K562 (cell line): ENCODE results near the gene COMMD1. TPM values are rescaled to one million over a fixed set of nuclear protein-coding genes. Genes with fewer than 3 reads are reported as not detected.

Experiments
- ATAC-seq: fragments of 200-7000 bp; cut with Tn5 transposase; 3 replicates; pipeline ENCODE4 v1.9.1; 2020; ENCODE audit warnings: moderate library complexity
- BruUV-seq: library from RNA; stranded (reverse); fragments of 400-500 nt; replicated peaks from 2 replicates; lab custom pipeline; 2021; lab: Mats Ljungman, UMichigan
- CTCF ChIA-PET: fragments of 300-600 bp; formaldehyde crosslinking; extraction: SDS; loops from one replicate; lab custom pipeline; 2021; ENCODE audit warnings: low intra/inter-chr PET ratio; lab: Yijun Ruan, JAX
- POLR2A ChIA-PET: fragments of 300-600, 350-650 bp; sonication (Branson Sonifier 250); formaldehyde crosslinking; extraction: SDS; loops from one replicate; lab custom pipeline; 2021; ENCODE audit warnings: antibody characterized with exemption, inconsistent platforms; lab: Yijun Ruan, JAX
- DNase-seq, 4 experiments: peaks; one replicate each; pipeline versions ENCODE4 v3.0.0 to v3.0.0-alpha.2; 2011 to 2018; ENCODE audit warnings: low spot score in 3 of 4, mixed read lengths in 3 of 4; ENCODE audit errors: extremely low read depth in 1 of 4
- FAIRE-seq: peaks from 2 replicates; lab custom pipeline; 2011; peaks lifted over from hg19 to GRCh38; lab: Jason Lieb, UNC
- H2AFZ ChIP-seq: 2 replicates; pipeline ENCODE4 v1.6.0; 2011; ENCODE audit warnings: low read depth, low read length, control low read depth, inconsistent platforms
- H3K27ac ChIP-seq: fragments of 200-600 bp; 3 replicates; pipeline ENCODE4 v1.8.0; 2011; ENCODE audit warnings: low read depth, mild to moderate bottlenecking, control low read depth, inconsistent platforms, low read length, moderate library complexity, mixed read lengths; ENCODE audit errors: extremely low read depth
- H3K27me3 ChIP-seq, 2 experiments: fragments of 300-600 bp in 1 of 2; 2 replicates in 1 of 2; 3 replicates in 1 of 2; pipeline versions ENCODE4 v1.6.0 to v1.8.0; 2011; ENCODE audit warnings: inconsistent platforms in 2 of 2, low read length in 2 of 2, mild to moderate bottlenecking in 1 of 2, mixed read lengths in 1 of 2, moderate library complexity in 1 of 2; ENCODE audit not compliant: control insufficient read depth in 2 of 2, insufficient read depth in 2 of 2
- H3K36me3 ChIP-seq: fragments of 300-600 bp; 3 replicates; pipeline ENCODE4 v1.8.0; 2011; ENCODE audit warnings: mild to moderate bottlenecking, low read length, inconsistent platforms; ENCODE audit not compliant: control insufficient read depth, insufficient read depth
- H3K4me1 ChIP-seq, 2 experiments: fragments of 200-600 bp in 1 of 2; replicated peaks in 1 of 2; 2 replicates in 1 of 2; 3 replicates in 1 of 2; pipeline versions ENCODE4 v1.5.1 to v1.8.0; 2011; ENCODE audit warnings: inconsistent platforms in 2 of 2, low read length in 2 of 2, mild to moderate bottlenecking in 1 of 2, mixed read lengths in 1 of 2, moderate library complexity in 1 of 2; ENCODE audit not compliant: control insufficient read depth in 2 of 2, insufficient read depth in 2 of 2
- H3K4me2 ChIP-seq: 2 replicates; pipeline ENCODE4 v1.6.1; 2011; ENCODE audit warnings: low read length, control low read depth, inconsistent platforms, mixed read lengths; ENCODE audit not compliant: insufficient read depth
- H3K4me3 ChIP-seq: fragments of 200-600 bp; sonication (generic), shearing (Covaris generic); 2 replicates; pipeline ENCODE4 v1.5.1; 2016; ENCODE audit warnings: control low read depth, inconsistent platforms
- H3K79me2 ChIP-seq: fragments of 200-600 bp; 3 replicates; pipeline ENCODE4 v1.8.0; 2011; ENCODE audit warnings: low read length, inconsistent platforms; ENCODE audit not compliant: control insufficient read depth, insufficient read depth
- H3K9ac ChIP-seq, 2 experiments: 2 replicates each; pipeline versions ENCODE4 v1.6.0 to v1.6.1; 2011; ENCODE audit warnings: low read depth in 2 of 2, low read length in 2 of 2, control low read depth in 1 of 2, inconsistent platforms in 1 of 2, mild to moderate bottlenecking in 1 of 2, mixed read lengths in 1 of 2; ENCODE audit not compliant: insufficient read depth in 1 of 2
- H3K9me1 ChIP-seq: one replicate; pipeline ENCODE4 v1.6.0; 2011; ENCODE audit warnings: inconsistent platforms, mild to moderate bottlenecking, low read length, moderate library complexity; ENCODE audit not compliant: control insufficient read depth, insufficient read depth
- H3K9me3 ChIP-seq: replicated peaks from 2 replicates; pipeline ENCODE4 v1.5.1; 2011; ENCODE audit warnings: low read depth, low read length, inconsistent platforms; ENCODE audit not compliant: control insufficient read depth, insufficient read depth
- H4K20me1 ChIP-seq: replicated peaks from 2 replicates; pipeline ENCODE4 v1.6.1; 2011; ENCODE audit warnings: low read length, inconsistent platforms, mixed read lengths; ENCODE audit not compliant: control insufficient read depth, insufficient read depth
- ARID4B ChIP-seq: sonication (generic); formaldehyde crosslinking; IDR thresholded peaks from 2 replicates; pipeline ENCODE4 v1.8.0; 2022; ENCODE audit warnings: mild to moderate bottlenecking, missing genetic modification reagents
- ARNT ChIP-seq, 2 experiments: fragments of 450-650 bp; IDR thresholded peaks; 2 replicates each; pipeline ENCODE4 v1.6.1; 2016; ENCODE audit warnings: mild to moderate bottlenecking in 1 of 2
- ETV5 ChIP-seq: sonication (generic); formaldehyde crosslinking; IDR thresholded peaks from 2 replicates; pipeline ENCODE4 v1.4.0; 2020; ENCODE audit warnings: low read depth, mild to moderate bottlenecking, missing genetic modification reagents
- POLR2AphosphoS2 ChIP-seq: IDR thresholded peaks from 2 replicates; pipeline ENCODE4 v1.6.1; 2012; ENCODE audit warnings: low read length, improper control_type of control experiment
- SAFB2 ChIP-seq: fragments of 200-400 bp; formaldehyde crosslinking; IDR thresholded peaks from 2 replicates; pipeline ENCODE4 v1.6.1; 2018; ENCODE audit warnings: borderline replicate concordance, low read length, low read depth, moderate library complexity; ENCODE audit not compliant: severe bottlenecking
- ZNF436 ChIP-seq: fragments of 250-450, 450-650 bp; sonication (Bioruptor Pico); formaldehyde crosslinking; IDR thresholded peaks from 2 replicates; pipeline ENCODE4 v1.7.0; 2020; ENCODE audit warnings: mild to moderate bottlenecking
- WGBS: fragments of 100-300 bp; shearing (Covaris generic); methylation state at CpG from one replicate; pipeline ENCODE4 v1.1.6; 2016; ENCODE audit warnings: low coverage, mixed read lengths; ENCODE audit not compliant: insufficient coverage; ENCODE audit errors: missing lambda C conversion rate; 5-methylcytosine and 5-hydroxymethylcytosine counted together
- in situ Hi-C: fragments of 300-500 bp; cut with MboI; formaldehyde crosslinking; loops from 4 replicates; pipeline ENCODE4 v1.15.0; 2018; ENCODE audit warnings: inconsistent platforms, mixed read lengths
- intact Hi-C: fragments of 100-400 bp; cut with micrococcal nuclease; formaldehyde crosslinking; loops from 2 replicates; pipeline ENCODE4 v1.14.2; 2022
- polyA plus RNA-seq, 8 experiments: library from polyadenylated mRNA; depleted of rRNA in 4 of 8; stranded (reverse) in 5 of 8; unstranded in 3 of 8; fragments of >200 nt; fragmentation: Nextera tagmentation in 2 of 8; fragmentation: Illumina TruSeq in 1 of 8; extraction: Ambion mirVana in 2 of 8; extraction: Trizol in 1 of 8; gene quantifications; 2 replicates each; pipeline versions ENCODE4 v1.2.1 to v1.2.3, GENCODE V29; 2011 to 2014; ENCODE audit warnings: inconsistent platforms in 1 of 8, missing spikeins in 1 of 8
- total RNA-seq, 7 experiments: library from RNA; depleted of rRNA in 6 of 7; stranded (reverse); fragments of >200 nt in 6 of 7; fragmentation: Illumina TruSeq in 2 of 7; extraction: Trizol in 2 of 7; gene quantifications; 2 replicates each; pipeline versions ENCODE4 v1.2.1 to v1.2.3, GENCODE V29; 2011 to 2021; ENCODE audit warnings: low replicate concordance in 1 of 7

The COMMD1 gene
- total and polyA plus RNA-seq, 9 of the 15 experiments (the other 6 are each of a cell fraction or from before 2014, with no cell fraction given) = 14.4 to 77.0 (median 21.4) TPM

- no peak for TF ChIP-seq SAFB2
- TF ChIP-seq, all 486 proteins: peak for 4
Observed at GRCh38 chr2:62045017-62045543, 139.6 kb downstream of the COMMD1 start (continued).

GRCh38 chr2:62046141-62046540 lies 140.7 kb downstream of the COMMD1 start:
- H3K27ac ChIP-seq = no peak overlapping the region
- in situ Hi-C loops = no loop called here
- ATAC-seq (no peak), FAIRE-seq (no peak), DNase-seq (no peak)
- H3K4me3 ChIP-seq = no peak overlapping the region
- no peaks in the 10 kb centered on the region for H3K27me3 ChIP-seq
- no peaks in the 10 kb centered on the region for H3K36me3 ChIP-seq
- no peak overlapping the region for H2AFZ ChIP-seq
- peaks cover 3% of the 10 kb centered on the region; the same call in 1 of the 2 replicates for H3K9me3 ChIP-seq
- TF ChIP-seq POLR2AphosphoS2 = no peak
- no peak for TF ChIP-seq ETV5
- no peak for TF ChIP-seq ARID4B (CRISPR knock-in tag)
- TF ChIP-seq ZNF436 (CRISPR knock-in tag) = no peak
- TF ChIP-seq ARNT (IDR thresholded peaks at IDR 0.05) = no peak
- H3K4me2 ChIP-seq = no peak overlapping the region
- POLR2A ChIA-PET = no interaction called here
- CTCF ChIA-PET = no interaction called here
- no TSS peak for BruUV-seq
- H3K79me2 ChIP-seq = no peaks in the 10 kb centered on the region
- H4K20me1 ChIP-seq = no peaks in the 10 kb centered on the region
- no peak overlapping the region for H3K9ac ChIP-seq
- 3% methylated on average over 1 of the region's 1 CpG for WGBS
- no peaks in the 10 kb centered on the region for H3K4me1 ChIP-seq
- no peaks in the 10 kb centered on the region for H3K9me1 ChIP-seq
- intact Hi-C loops = no loop called here
